Hematopoietic multipotent progenitor cell treated with erythropoietin and hydrocortisone succinate and interleukin-3 and kit ligand, for 6 days (in vitro differentiated cells): ENCODE results near the gene KRTAP17-1.
"Not testable (repeated sequence)": the region's sequence is repeated elsewhere in the genome, so short reads cannot be mapped to it uniquely, and the experiment has no call there.

Source experiments
- DNase-seq: peaks from one replicate; pipeline ENCODE4 v3.0.0-alpha.2; 2015

KRTAP17-1 gene

GRCh38 chr17:41301916-41302901, 13.3 kb downstream of the KRTAP17-1 start, which contains the start of gene KRTAP29-1:
Gene KRTAP29-1 (minus strand): TSS chr17:41302851. CDS start chr17:41302851, 0 bp downstream.
- peak; percentile 41 for DNase-seq

GRCh38 chr17:41301204-41301790, 14.2 kb downstream of the KRTAP17-1 start:
- no peak for DNase-seq

- DNase-seq = no peak
These were observed 16.9 kb downstream of the KRTAP17-1 start for GRCh38 chr17:41298458-41299135.

GRCh38 chr17:41296846-41297245, 18.7 kb downstream of the KRTAP17-1 start:
- DNase-seq = no peak

GRCh38 chr17:41294016-41294415, 21.5 kb downstream of the KRTAP17-1 start:
- no peak for DNase-seq

- DNase-seq = no peak
These were observed 28.5 kb downstream of the KRTAP17-1 start for GRCh38 chr17:41287050-41287449.

GRCh38 chr17:41284546-41284945, 31.0 kb downstream of the KRTAP17-1 start:
- DNase-seq = peak; percentile 16

GRCh38 chr17:41284043-41284442, 31.5 kb downstream of the KRTAP17-1 start:
- no peak for DNase-seq

GRCh38 chr17:41278176-41278955, 37.1 kb downstream of the KRTAP17-1 start:
- DNase-seq = no peak

- not testable (repeated sequence) for DNase-seq
These were observed 39.8 kb downstream of the KRTAP17-1 start, which contains the start of gene KRTAP9-7 for GRCh38 chr17:41275648-41276190. Gene KRTAP9-7 (plus strand): TSS chr17:41275698. CDS start chr17:41275698, 0 bp downstream.

GRCh38 chr17:41271858-41272257, 43.7 kb downstream of the KRTAP17-1 start:
- no peak for DNase-seq

- not testable (repeated sequence) for DNase-seq
These were observed 44.2 kb downstream of the KRTAP17-1 start for GRCh38 chr17:41271323-41271722.

- DNase-seq = peak; percentile 2
These were observed 47.8 kb downstream of the KRTAP17-1 start for GRCh38 chr17:41267711-41268110.

- no peak for DNase-seq
These were observed 50.4 kb downstream of the KRTAP17-1 start, which contains the start of gene KRTAP9-6 for GRCh38 chr17:41265078-41265477. Gene KRTAP9-6 (plus strand): TSS chr17:41265378. CDS start chr17:41265378, 0 bp downstream.
